Testis (tissue), 2 donors: ENCODE data around the gene EYS.

Experiments
- POLR2A ChIP-seq: fragments of 450-650 bp; IDR thresholded peaks from one replicate; pipeline ENCODE4 v1.6.1; 2017; ENCODE audit warnings: antibody characterized with exemption, mild to moderate bottlenecking, moderate library complexity
- TF ChIP-seq, protein P1 (sequence below), 3 experiments: fragments of 450-650 bp in 2 of 3; fragments of 200-600 bp in 1 of 3; sonication (generic) in 1 of 3; IDR thresholded peaks; one replicate each; pipeline ENCODE4 v1.5.1; 2016 to 2019; ENCODE audit warnings: antibody characterized with exemption in 3 of 3, mild to moderate bottlenecking in 2 of 3, moderate library complexity in 1 of 3

DNA sequence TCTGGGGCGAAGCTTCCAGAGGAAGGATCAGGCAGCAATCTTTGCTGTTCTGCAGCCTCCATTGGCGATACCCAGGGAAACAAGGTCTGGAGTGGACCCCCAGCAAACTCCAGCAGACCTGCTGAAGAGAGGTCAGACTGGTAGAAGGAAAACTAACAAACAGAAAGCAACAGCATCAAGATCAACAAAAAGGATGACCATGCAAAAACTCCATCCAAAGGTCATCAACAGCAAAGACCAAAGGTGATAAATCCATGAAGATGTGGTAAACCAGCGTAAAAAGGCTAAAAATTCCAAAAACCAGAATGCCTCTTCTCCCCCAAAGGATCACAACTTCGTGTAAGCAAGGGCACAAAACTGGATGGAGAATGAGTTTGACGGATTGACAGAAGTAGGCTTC is 1818.6 kb downstream of the EYS start:
- TF ChIP-seq, protein P1, sequence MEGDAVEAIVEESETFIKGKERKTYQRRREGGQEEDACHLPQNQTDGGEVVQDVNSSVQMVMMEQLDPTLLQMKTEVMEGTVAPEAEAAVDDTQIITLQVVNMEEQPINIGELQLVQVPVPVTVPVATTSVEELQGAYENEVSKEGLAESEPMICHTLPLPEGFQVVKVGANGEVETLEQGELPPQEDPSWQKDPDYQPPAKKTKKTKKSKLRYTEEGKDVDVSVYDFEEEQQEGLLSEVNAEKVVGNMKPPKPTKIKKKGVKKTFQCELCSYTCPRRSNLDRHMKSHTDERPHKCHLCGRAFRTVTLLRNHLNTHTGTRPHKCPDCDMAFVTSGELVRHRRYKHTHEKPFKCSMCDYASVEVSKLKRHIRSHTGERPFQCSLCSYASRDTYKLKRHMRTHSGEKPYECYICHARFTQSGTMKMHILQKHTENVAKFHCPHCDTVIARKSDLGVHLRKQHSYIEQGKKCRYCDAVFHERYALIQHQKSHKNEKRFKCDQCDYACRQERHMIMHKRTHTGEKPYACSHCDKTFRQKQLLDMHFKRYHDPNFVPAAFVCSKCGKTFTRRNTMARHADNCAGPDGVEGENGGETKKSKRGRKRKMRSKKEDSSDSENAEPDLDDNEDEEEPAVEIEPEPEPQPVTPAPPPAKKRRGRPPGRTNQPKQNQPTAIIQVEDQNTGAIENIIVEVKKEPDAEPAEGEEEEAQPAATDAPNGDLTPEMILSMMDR (IDR thresholded peaks at IDR 0.05) = no peak
- TF ChIP-seq POLR2A = no peak
